GM10266 (cell line): ENCODE measurements around the gene HGFAC.
"Not testable (repeated sequence)": the region's sequence is repeated elsewhere in the genome, so short reads cannot be mapped to it uniquely, and the experiment has no call there.

Experiments
- DNase-seq: peaks from one replicate; pipeline ENCODE4 v3.0.0; 2012; ENCODE audit errors: extremely low spot score
- TF ChIP-seq, protein P1 (sequence below): IDR thresholded peaks from 2 replicates; pipeline ENCODE4 v1.5.1; 2012; ENCODE audit warnings: mild to moderate bottlenecking, low read depth; ENCODE audit not compliant: control insufficient read depth, insufficient read depth; ENCODE audit errors: missing control alignments

The HGFAC gene

DNA sequence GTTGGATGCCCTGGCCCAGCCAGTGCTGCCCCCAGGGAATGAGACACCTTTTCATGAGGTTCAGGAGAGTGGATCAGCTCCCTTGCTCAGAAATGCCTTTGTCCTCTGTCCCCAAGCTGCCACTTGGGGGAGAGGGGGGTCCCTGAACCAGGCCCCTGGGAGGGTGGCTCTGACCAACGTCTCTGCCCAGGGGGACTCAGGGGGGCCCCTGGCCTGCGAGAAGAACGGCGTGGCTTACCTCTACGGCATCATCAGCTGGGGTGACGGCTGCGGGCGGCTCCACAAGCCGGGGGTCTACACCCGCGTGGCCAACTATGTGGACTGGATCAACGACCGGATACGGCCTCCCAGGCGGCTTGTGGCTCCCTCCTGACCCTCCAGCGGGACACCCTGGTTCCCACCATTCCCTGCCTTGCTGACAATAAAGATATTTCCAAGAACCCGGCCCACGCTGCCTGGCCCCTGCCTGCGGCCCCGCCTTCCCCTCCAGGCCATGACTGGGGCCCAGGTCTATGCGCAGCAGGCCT lies 7.3 kb downstream of the HGFAC start:
- TF ChIP-seq, protein P1, sequence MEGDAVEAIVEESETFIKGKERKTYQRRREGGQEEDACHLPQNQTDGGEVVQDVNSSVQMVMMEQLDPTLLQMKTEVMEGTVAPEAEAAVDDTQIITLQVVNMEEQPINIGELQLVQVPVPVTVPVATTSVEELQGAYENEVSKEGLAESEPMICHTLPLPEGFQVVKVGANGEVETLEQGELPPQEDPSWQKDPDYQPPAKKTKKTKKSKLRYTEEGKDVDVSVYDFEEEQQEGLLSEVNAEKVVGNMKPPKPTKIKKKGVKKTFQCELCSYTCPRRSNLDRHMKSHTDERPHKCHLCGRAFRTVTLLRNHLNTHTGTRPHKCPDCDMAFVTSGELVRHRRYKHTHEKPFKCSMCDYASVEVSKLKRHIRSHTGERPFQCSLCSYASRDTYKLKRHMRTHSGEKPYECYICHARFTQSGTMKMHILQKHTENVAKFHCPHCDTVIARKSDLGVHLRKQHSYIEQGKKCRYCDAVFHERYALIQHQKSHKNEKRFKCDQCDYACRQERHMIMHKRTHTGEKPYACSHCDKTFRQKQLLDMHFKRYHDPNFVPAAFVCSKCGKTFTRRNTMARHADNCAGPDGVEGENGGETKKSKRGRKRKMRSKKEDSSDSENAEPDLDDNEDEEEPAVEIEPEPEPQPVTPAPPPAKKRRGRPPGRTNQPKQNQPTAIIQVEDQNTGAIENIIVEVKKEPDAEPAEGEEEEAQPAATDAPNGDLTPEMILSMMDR = no peak

DNA sequence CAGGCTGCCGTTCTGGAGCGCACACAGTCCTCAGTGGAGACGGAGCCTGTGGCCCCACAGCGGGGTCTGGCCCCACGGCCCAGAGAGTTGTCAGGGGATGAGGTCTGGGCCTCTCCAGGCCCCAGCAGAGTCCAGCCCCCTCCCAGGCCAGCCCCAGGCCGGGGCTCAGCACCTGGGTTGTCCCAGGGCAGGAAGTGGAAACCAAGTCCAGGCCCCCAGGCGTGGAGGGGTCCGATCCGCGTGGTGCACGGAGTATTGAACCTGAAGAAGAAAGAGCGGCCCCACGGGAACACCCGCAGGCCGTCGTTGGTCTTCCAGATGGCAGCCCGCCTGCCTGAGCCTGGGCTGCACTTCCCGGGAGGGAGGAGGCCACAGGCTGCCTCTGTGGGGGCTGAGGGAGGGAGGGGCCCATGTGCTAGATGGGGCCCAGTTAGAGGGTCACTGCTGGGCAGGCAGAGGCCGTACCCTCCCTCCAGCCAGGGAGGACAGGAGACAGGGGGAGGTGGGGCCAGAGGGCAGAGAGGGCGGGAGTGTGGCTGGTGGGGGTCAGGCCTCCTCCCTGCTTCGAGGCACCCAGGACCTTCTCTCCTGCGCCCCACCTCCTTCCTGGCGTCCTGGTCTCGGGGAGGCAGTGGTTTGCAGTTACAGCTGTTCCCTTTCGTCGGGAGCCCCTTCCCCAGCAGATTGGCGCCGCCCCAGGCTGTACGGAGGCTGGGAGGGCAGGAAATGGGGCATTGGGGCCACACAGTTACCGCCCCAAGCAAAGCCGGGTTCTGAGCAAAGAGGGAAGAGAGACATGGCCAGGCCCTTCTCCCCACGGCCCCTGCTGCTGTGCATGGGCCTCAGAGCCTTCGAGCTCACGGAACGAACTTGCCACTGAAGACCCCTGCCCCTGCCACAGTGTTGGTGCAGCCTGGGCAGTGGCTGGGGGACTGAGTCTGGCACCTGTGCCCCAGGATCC lies 8.1 kb downstream of the HGFAC start:
- no peak for DNase-seq
- TF ChIP-seq, protein P1 = no peak

More for the DNA sequence above, 7.3 kb downstream of the HGFAC start:
- DNase-seq = no peak

DNA sequence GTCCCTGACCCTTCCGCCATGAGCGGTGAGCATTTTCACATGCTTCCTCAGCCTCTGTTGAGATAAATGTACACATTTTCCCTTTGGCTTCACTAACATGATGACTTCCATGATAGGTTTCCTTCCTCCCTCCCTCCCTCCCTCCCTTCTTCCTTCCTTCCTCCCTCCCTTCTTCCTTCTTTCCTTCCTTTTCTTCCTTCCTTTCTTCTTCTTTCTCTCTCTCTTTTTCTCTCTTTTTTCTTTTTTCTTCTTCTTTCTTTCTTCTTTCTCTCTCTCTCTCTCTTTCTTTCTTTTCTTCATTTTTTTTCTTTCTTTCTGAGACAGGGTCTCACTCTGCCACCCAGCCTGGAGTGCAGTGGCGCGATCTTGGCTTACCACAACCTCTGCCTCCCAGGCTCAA lies 8.9 kb downstream of the HGFAC start:
- no peak for DNase-seq
- TF ChIP-seq, protein P1 = no peak

DNA sequence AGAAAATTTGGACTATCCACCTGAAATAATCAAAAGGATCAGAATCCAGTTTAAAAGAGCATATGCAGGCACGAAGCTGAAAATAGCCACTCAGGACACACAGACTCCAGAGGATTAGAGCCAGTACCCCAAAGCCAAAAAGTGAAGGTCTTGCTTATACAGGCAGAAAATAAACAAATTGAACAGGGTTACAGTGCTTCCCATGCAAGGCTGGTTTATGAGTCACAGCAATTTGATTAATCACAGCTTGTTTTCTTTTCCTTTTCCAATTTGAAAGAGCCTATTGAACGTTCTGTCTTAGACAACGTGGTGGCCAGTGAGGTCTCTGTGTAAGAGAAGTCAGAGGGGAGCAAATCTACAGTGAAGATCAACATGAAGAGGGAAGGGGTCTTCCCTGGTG lies 10.2 kb downstream of the HGFAC start:
- TF ChIP-seq, protein P1 = no peak
- DNase-seq = no peak

DNA sequence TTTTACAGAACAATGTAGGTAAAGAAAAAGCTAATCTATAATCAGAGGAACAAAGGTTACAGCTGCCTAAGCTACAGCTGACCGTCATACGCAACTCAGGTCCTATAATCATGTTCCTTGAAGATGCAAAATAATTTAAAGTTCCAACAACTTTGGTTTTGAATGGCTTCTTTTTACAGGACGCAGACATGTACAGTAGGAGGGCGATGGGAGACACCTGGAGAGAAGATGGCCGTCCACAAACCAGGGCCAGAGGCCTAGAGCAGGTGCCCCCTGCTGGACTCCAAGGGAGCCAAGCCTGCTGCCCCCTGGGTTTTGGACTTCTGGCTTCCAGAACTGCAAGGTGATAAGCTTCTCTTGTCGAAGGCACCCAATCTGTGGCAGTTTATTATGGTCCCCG lies 10.6 kb downstream of the HGFAC start:
- TF ChIP-seq, protein P1 = peak; percentile 25
- DNase-seq = no peak

DNA sequence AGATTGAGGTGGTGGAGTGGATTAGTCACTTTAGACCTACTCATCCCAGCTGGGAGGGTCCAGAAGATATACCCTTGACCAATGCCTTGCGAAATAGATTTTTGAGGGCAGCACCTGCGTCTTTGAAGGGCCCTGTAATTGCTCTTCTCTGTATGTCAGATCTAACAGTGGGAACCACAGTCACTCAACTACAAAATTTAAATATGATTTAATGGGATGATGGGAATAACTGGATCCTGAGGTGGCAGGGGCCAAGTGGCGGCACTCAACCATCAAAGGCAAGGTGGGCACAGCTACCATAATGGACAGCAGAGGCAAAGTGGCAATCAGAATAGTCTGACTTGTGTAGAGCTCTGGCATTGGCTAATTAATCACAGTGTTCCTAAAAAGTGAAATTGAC lies 13.8 kb downstream of the HGFAC start:
- not testable (repeated sequence) for DNase-seq

DNA sequence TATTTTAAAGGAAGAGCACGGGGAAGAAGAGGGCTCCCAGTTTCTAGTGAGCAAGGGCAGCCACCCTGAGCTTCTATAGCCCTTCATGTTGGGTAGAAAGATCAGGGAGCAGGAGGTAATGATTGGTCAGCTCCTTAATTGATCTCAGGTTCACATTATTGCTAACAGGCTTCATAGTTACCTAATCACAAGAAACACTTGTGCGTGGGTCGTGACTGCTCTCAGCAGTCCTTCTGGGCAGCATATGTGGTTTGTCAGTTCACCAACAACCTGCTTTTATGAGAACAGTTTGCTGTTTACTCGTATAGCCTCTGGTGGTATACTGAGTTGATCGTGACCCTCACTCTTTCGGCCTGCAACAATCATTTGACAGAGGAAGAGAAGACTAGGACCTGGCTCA lies 16.6 kb downstream of the HGFAC start:
- no peak for DNase-seq
- TF ChIP-seq, protein P1 = no peak

DNA sequence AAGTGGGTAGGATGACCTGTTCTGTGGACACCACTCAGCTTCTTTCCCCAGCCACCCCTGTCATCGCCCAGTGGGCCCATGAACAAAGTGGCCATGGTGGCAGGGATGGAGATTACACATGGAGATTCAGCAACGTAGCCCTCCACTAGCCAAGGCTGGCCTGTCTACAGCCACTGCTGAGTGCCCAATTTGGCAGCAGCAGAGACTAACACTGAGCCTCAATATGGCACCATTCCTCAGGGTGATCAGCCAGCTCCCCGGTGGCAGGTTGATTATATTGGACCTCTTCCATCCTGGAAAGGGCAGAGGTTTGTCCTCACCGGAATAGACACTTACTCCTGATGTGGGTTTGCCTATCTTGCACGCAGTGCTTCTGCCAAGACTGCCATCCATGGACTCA lies 17.4 kb downstream of the HGFAC start:
- not testable (repeated sequence) for DNase-seq
